HG02981 (cell line): ENCODE results near the gene LSM4.
A peak's percentile ranks its signal among the peaks of the same experiment; 100 is the strongest.
"Not testable (repeated sequence)": the region's sequence is repeated elsewhere in the genome, so short reads cannot be mapped to it uniquely, and the experiment has no call there.

Experiments
- ATAC-seq: cut with Tn5 transposase; IDR thresholded peaks from one replicate; pipeline ENCODE4 v1.9.1; 2021; ENCODE audit warnings: mild to moderate bottlenecking, moderate library complexity; ENCODE audit not compliant: unreplicated experiment

The LSM4 gene

GRCh38 chr19:18322759-18323460, at the start of gene LSM4:
LSM4 (minus strand) TSS chr19:18323076; CDS start chr19:18323020, 56 bp downstream.
- peak; percentile 91 for ATAC-seq

- no peak for ATAC-seq
Measured at GRCh38 chr19:18368504-18369222, 45.8 kb upstream of the LSM4 start.

- no peak for ATAC-seq
Measured at GRCh38 chr19:18366021-18366435, 43.2 kb upstream of the LSM4 start.

GRCh38 chr19:18364826-18365528, 42.1 kb upstream of the LSM4 start:
- ATAC-seq, result no peak

- not testable (repeated sequence) for ATAC-seq
Measured at GRCh38 chr19:18364277-18364825, 41.5 kb upstream of the LSM4 start.

- ATAC-seq, result no peak
Measured at GRCh38 chr19:18363787-18364186, 40.9 kb upstream of the LSM4 start.

- ATAC-seq, result no peak
Measured at GRCh38 chr19:18362934-18363542, 40.2 kb upstream of the LSM4 start.

- ATAC-seq, result no peak
Measured at GRCh38 chr19:18361646-18362045, 38.8 kb upstream of the LSM4 start.

GRCh38 chr19:18357041-18357440, 34.2 kb upstream of the LSM4 start:
- ATAC-seq, result no peak

GRCh38 chr19:18354743-18355142, 31.9 kb upstream of the LSM4 start:
- ATAC-seq, result not testable (repeated sequence)

GRCh38 chr19:18353378-18354005, 30.6 kb upstream of the LSM4 start:
- no peak for ATAC-seq

GRCh38 chr19:18351544-18351943, 28.7 kb upstream of the LSM4 start:
- no peak for ATAC-seq

- no peak for ATAC-seq
Measured at GRCh38 chr19:18350490-18350889, 27.6 kb upstream of the LSM4 start.

GRCh38 chr19:18349524-18350128, 26.8 kb upstream of the LSM4 start:
- no peak for ATAC-seq

- ATAC-seq, result not testable (repeated sequence)
Measured at GRCh38 chr19:18348818-18349339, 26.0 kb upstream of the LSM4 start.

GRCh38 chr19:18348171-18348570, 25.3 kb upstream of the LSM4 start:
- no peak for ATAC-seq

- ATAC-seq, result no peak
Measured at GRCh38 chr19:18346091-18346490, 23.2 kb upstream of the LSM4 start.

GRCh38 chr19:18345296-18345695, 22.4 kb upstream of the LSM4 start:
- ATAC-seq, result no peak

- no peak for ATAC-seq
Measured at GRCh38 chr19:18344582-18344950, 21.7 kb upstream of the LSM4 start.

- ATAC-seq, result no peak
Measured at GRCh38 chr19:18342090-18342632, 19.3 kb upstream of the LSM4 start.
